ENCODE measurements around the gene GGPS1.
"Not testable (repeated sequence)": the region's sequence is repeated elsewhere in the genome, so short reads cannot be mapped to it uniquely, and the experiment has no call there.

The GGPS1 gene

GRCh38 chr1:235366286-235366685 lies 37.9 kb downstream of the GGPS1 start:
- Histone ChIP-seq H3K27me3 (no peaks in the 10 kb centered on the region), H3K4me2 (peak overlapping the region; percentile 64 to 89 (median 78); a peak in 20 of 22 replicates), H3K9me3 (replicated peaks in 1 of 11) (no peaks in the 10 kb centered on the region), H3K36me3 (peaks cover 0 to 4% (median 0%) of the 10 kb centered on the region in 11 experiments; a peak in 4 of 22 replicates), H3K4me3 (peak overlapping the region in 3 of 10 experiments; percentile 76 to 78 (median 76); a peak in 4 of 20 replicates), H4K20me1 (peaks cover 0 to 11% (median 0%) of the 10 kb centered on the region in 11 experiments; a peak in 3 of 22 replicates), H3K4me1 (peaks cover 15 to 28% (median 19%) of the 10 kb centered on the region in 10 experiments; a peak in 19 of 20 replicates), H3K9ac (peak overlapping the region in 3 of 11 experiments; percentile 81 to 83 (median 82); a peak in 3 of 22 replicates), H3K27ac (peak overlapping the region in 5 of 11 experiments; percentile 6 to 82 (median 70); a peak in 5 of 22 replicates)
- TF ChIP-seq Cebpa-rat (IDR thresholded peaks at IDR 0.05) = no peak

- H3K27ac ChIP-seq = peak within 1 kb of the TSS; percentile 35 to 82 (median 64); a peak in 21 of 22 replicates
Observed at GRCh38 chr1:235367000-235367908, 38.9 kb downstream of the GGPS1 start, which contains the start of gene TBCE. TBCE (plus strand) TSS chr1:235367427; CDS start chr1:235380050, 12,623 bp downstream.

GRCh38 chr1:235368428-235368827 lies 40.1 kb downstream of the GGPS1 start:
- H3K4me1 ChIP-seq = peaks cover 15 to 28% (median 19%) of the 10 kb centered on the region in 10 experiments; a peak in 19 of 20 replicates
- H3K9ac ChIP-seq = peak overlapping the region in 5 of 11 experiments; percentile 74 to 83 (median 81); a peak in 9 of 22 replicates
- no peaks in the 10 kb centered on the region for H3K9me3 ChIP-seq (replicated peaks in 1 of 11)
- H3K4me3 ChIP-seq = peak overlapping the region; percentile 66 to 86 (median 76); a peak in 14 of 20 replicates
- no peaks in the 10 kb centered on the region for H3K27me3 ChIP-seq
- H4K20me1 ChIP-seq = peaks cover 0 to 11% (median 0%) of the 10 kb centered on the region in 11 experiments; a peak in 4 of 22 replicates
- no peak overlapping the region for H3K27ac ChIP-seq
- peaks cover 0 to 14% (median 10%) of the 10 kb centered on the region in 11 experiments; a peak in 9 of 22 replicates for H3K36me3 ChIP-seq
- TF ChIP-seq Cebpa-rat (IDR thresholded peaks at IDR 0.05) = no peak
- peak overlapping the region; percentile 70 to 89 (median 81) for H3K4me2 ChIP-seq

More at GRCh38 chr1:235367000-235367908, 38.9 kb downstream of the GGPS1 start, which contains the start of gene TBCE:
- Histone ChIP-seq H3K4me1 (peaks cover 15 to 28% (median 19%) of the 10 kb centered on the region in 10 experiments; a peak in 19 of 20 replicates), H3K4me2 (peak within 1 kb of the TSS; percentile 70 to 89 (median 81)), H3K9me3 (replicated peaks in 1 of 11) (no peaks in the 10 kb centered on the region), H4K20me1 (peaks cover 0 to 11% (median 0%) of the 10 kb centered on the region in 11 experiments; a peak in 4 of 22 replicates), H3K9ac (peak within 1 kb of the TSS; percentile 73 to 84 (median 82)), H3K36me3 (peaks cover 0 to 11% (median 8%) of the 10 kb centered on the region in 11 experiments; a peak in 9 of 22 replicates), H3K27me3 (no peaks in the 10 kb centered on the region), H3K4me3 (peak within 1 kb of the TSS; percentile 66 to 86 (median 76))
- no peak for TF ChIP-seq Cebpa-rat (IDR thresholded peaks at IDR 0.05)

GRCh38 chr1:235369802-235370201 lies 41.4 kb downstream of the GGPS1 start:
- Histone ChIP-seq H3K4me3 (no peak overlapping the region), H3K4me1 (peaks cover 15 to 28% (median 19%) of the 10 kb centered on the region in 10 experiments; a peak in 19 of 20 replicates), H3K36me3 (peaks cover 0 to 14% (median 10%) of the 10 kb centered on the region in 11 experiments; a peak in 9 of 22 replicates), H4K20me1 (peaks cover 0 to 11% (median 0%) of the 10 kb centered on the region in 11 experiments; a peak in 4 of 22 replicates), H3K9me3 (replicated peaks in 1 of 11) (no peaks in the 10 kb centered on the region), H3K27me3 (no peaks in the 10 kb centered on the region), H3K27ac (no peak overlapping the region), H3K4me2 (peak overlapping the region in 2 of 11 experiments; percentile 2 to 89; a peak in 1 of 22 replicates), H3K9ac (no peak overlapping the region)
- no peak for TF ChIP-seq Cebpa-rat (IDR thresholded peaks at IDR 0.05)

GRCh38 chr1:235375919-235376605 lies 47.7 kb downstream of the GGPS1 start:
- no peak for TF ChIP-seq Cebpa-rat (IDR thresholded peaks at IDR 0.05)
- Histone ChIP-seq H3K36me3 (peaks cover 21 to 64% (median 42%) of the 10 kb centered on the region in 11 experiments), H3K9ac (no peak overlapping the region), H3K27ac (no peak overlapping the region), H4K20me1 (peaks cover 0 to 34% (median 10%) of the 10 kb centered on the region in 11 experiments; a peak in 9 of 22 replicates), H3K4me2 (no peak overlapping the region), H3K27me3 (no peaks in the 10 kb centered on the region), H3K9me3 (replicated peaks in 1 of 11) (peaks cover 0 to 5% (median 2%) of the 10 kb centered on the region in 11 experiments; a peak in 9 of 22 replicates), H3K4me3 (no peak overlapping the region), H3K4me1 (peaks cover 0 to 5% (median 0%) of the 10 kb centered on the region in 10 experiments; a peak in 3 of 20 replicates)

- not testable (repeated sequence) for H3K27ac ChIP-seq, H3K4me3 ChIP-seq, H3K9ac ChIP-seq
Observed at GRCh38 chr1:235378134-235378735, 49.9 kb downstream of the GGPS1 start.

GRCh38 chr1:235381955-235382739 lies 53.8 kb downstream of the GGPS1 start:
- not testable (repeated sequence) for H3K9ac ChIP-seq, H3K27me3 ChIP-seq, H3K4me3 ChIP-seq, H3K4me2 ChIP-seq, H3K27ac ChIP-seq, H3K4me1 ChIP-seq
- peaks cover 0 to 22% (median 4%) of the 10 kb centered on the region in 11 experiments; a peak in 7 of 22 replicates for H4K20me1 ChIP-seq
- peaks cover 4 to 11% (median 9%) of the 10 kb centered on the region in 11 experiments; a peak in 17 of 22 replicates for H3K9me3 ChIP-seq (replicated peaks in 1 of 11)
- H3K36me3 ChIP-seq = peaks cover 22 to 42% (median 28%) of the 10 kb centered on the region in 11 experiments

More at GRCh38 chr1:235378134-235378735, 49.9 kb downstream of the GGPS1 start:
- H3K4me1 ChIP-seq, H3K4me2 ChIP-seq, H3K27me3 ChIP-seq: not testable (repeated sequence)
- Histone ChIP-seq H3K9me3 (replicated peaks in 1 of 11) (peaks cover 4 to 11% (median 7%) of the 10 kb centered on the region in 11 experiments; a peak in 15 of 22 replicates), H3K36me3 (peaks cover 27 to 58% (median 43%) of the 10 kb centered on the region in 11 experiments), H4K20me1 (peaks cover 0 to 34% (median 10%) of the 10 kb centered on the region in 11 experiments; a peak in 8 of 22 replicates)

GRCh38 chr1:235385633-235386032 lies 57.3 kb downstream of the GGPS1 start:
- H3K4me3 ChIP-seq, H4K20me1 ChIP-seq, H3K27ac ChIP-seq, H3K9ac ChIP-seq, H3K27me3 ChIP-seq, H3K4me1 ChIP-seq, H3K4me2 ChIP-seq: not testable (repeated sequence)
- Histone ChIP-seq H3K36me3 (peaks cover 16 to 39% (median 32%) of the 10 kb centered on the region in 11 experiments), H3K9me3 (replicated peaks in 1 of 11) (peaks cover 16 to 30% (median 23%) of the 10 kb centered on the region in 11 experiments; a peak in 21 of 22 replicates)

All from BLaER1 treated with 17β-estradiol and CSF1 and Interleukin-3, amounts not matched to agents 10 nM and 100 nM (cell line).